Activated CD4-positive, alpha-beta T cell treated with anti-CD3 and anti-CD28 coated beads for 48 hours (primary cell): Measurements from ENCODE around the gene METTL6.
"Not testable (repeated sequence)": the region's sequence is repeated elsewhere in the genome, so short reads cannot be mapped to it uniquely, and the experiment has no call there.

Experiments
- DNase-seq: peaks from one replicate; pipeline ENCODE4 v3.0.0-alpha.2; 2020

Gene METTL6

GRCh38 chr3:15450438-15451215 is 23.3 kb upstream of the METTL6 start:
- DNase-seq = no peak

GRCh38 chr3:15449489-15450224 is 22.3 kb upstream of the METTL6 start:
- no peak for DNase-seq

DNA sequence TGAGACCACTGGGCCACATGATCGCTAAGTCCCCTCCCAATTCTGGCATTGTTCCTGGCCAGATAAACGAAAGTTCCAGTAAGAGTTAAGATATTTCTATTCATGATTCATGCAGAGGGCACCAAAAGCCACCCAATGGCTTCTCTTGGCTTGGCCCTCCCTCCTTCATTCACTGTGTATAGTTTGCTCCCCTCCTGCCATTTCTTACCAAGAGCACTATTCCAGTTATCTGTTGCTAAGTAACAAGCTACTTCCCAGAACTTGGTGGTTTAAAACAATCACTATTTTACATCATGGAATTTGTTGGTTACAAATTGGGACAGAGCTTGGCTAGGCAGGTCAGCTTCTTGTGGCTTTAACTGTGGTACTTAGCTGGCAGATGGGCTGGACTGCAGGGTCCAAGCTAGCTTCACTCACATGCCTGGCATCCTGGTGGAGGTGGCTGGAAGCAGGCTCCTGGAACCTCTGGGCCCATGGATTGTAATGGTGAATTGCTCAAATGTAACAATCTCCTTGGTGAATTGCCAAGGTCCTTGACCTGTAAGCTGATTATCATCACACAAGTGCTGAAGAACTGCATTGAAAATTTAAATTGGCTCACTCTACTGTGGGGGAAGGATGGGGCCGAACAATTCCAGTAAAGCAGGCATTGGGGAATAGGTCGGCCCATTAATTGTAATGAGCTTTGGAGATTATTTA is 16.6 kb upstream of the METTL6 start:
- DNase-seq = no peak

DNA sequence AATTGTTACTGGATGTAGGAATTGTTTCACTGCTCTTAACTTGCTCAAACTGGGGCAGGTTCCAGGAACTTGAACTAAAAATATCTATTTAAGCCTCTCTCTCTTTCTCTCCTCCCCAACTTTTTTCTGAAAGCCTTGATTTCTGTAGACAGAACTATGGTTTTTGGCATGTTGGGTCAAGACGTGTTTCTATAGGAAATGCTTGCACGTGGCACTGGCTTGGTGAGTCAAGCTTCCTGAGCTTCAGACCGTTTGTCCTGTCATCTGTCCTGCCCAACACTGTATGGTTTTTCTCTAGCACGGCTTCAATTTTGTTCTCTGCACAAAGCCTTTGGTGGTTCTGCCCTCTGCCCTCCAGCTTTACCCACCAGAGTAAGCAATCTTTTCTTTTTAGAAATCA is 13.5 kb upstream of the METTL6 start:
- no peak for DNase-seq

DNA sequence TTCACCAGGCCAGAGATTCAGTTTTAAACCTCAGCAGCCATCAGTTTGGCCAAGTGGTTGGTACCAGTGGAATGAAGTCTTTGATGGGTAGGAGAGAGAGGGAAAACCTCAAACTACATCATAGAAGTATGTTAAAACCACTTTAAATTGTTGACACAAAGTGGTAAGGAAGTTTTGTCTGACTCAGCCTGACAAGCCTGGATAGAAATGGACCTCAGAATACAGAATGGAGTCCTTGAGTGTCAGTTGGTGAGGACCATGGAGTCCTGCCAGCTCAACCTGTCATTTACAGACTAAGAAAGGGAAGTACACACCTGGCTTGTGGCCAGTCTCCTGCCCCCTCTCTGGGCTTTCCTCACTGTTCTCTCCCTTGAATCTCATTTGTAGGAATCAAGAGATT is 12.1 kb upstream of the METTL6 start:
- no peak for DNase-seq

DNA sequence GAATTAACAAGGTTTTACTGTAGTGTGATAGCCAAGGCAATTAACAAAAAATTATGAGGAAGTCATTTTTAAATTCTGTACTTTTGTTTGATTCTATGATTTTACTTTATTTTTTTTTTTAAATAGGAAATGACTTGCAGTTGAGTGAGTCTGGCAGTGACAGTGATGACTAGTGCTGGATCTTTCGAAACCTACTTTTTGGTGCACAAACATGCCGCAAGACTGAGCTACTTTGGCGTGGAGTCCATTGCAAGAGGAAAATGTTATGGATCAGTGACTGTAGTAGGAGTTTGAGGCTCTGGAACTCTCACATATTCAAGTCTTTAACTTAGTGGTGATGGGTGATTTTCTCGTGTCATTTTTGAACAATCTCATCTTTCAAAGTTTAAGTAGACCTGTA is 11.6 kb upstream of the METTL6 start:
- DNase-seq = no peak

GRCh38 chr3:15436246-15436645 is 8.9 kb upstream of the METTL6 start:
- no peak for DNase-seq

GRCh38 chr3:15434756-15435155 is 7.4 kb upstream of the METTL6 start:
- no peak for DNase-seq

DNA sequence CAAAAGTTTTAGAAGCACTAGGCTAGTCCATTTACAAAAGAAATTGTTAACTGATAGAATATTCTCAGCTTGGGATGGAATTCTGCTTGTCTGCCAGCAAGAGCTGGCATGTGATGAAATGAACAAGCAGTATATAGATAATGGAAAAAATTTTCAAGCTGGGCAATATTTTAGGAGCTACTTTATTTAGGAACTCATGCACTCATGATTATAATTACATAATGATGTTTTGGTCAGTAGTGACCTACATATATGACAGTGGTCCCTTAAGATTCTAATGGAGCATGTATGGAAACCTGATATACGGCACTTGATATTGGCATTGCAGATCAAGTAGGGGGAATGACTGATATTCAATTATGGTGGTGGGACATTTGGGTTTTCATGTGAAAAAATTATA is 6.2 kb upstream of the METTL6 start:
- DNase-seq = no peak

GRCh38 chr3:15431256-15431837 is 4.0 kb upstream of the METTL6 start:
- no peak for DNase-seq

DNA sequence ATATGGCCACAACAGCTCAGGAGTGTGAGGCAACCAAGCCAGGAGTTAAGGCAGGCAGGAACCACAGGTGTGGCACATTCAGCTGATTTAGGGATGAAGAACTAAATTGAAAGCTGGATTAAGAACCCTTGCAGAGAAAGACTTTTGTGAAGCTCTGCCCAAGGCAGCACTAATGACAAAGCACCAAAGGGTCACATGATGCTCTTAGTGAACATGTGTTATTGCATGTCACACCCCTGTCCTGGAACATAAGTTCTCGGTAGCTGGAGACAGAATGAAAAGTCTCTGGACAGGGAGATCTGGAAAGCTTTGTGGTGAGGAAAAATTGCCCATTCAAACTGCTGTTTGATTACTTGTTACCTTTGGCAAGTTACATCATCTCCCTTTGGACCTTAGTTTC is 3.3 kb upstream of the METTL6 start:
- no peak for DNase-seq

- DNase-seq = no peak
Measured at GRCh38 chr3:15429080-15429479, 1.7 kb upstream of the METTL6 start.

DNA sequence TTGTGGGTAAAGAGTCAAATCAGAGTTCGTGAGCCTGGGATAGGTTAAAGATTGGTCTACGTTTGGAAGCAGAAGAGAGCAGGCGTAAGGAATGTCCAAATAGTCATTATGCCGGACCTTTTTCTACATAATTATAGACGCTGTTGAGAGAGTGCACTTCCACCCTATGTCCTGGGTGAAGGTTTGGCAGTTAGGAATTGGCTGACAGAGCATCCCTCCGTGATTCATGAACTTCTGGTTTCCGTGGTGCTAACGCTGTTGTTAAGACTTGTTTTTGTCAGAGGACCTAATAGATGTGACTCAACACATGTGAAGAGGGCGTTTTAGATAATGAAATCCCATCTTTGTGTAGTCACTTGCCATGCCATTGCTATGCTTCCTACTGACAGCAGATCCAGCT is 1.2 kb upstream of the METTL6 start:
- peak; percentile 44 for DNase-seq

DNA sequence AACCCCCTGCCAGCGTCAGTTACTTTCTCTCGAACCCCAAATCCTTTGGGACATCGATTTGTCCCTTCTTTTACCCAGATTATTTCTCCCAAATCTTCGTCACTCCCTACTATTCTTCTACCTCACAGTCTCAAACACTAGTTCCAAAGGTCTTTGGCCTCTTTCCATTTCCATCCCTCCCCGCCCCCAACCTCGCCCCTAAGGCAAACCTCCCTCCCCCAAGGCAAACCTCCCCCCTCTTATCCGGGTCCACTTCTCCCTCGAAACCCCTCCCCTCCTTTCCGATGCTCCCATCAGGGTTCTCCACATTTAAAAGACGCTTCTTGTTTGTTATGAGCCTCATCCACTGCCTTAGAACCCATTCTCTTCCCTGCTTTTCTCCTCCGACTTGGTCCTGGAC is 637 bp upstream of the METTL6 start:
- no peak for DNase-seq

DNA sequence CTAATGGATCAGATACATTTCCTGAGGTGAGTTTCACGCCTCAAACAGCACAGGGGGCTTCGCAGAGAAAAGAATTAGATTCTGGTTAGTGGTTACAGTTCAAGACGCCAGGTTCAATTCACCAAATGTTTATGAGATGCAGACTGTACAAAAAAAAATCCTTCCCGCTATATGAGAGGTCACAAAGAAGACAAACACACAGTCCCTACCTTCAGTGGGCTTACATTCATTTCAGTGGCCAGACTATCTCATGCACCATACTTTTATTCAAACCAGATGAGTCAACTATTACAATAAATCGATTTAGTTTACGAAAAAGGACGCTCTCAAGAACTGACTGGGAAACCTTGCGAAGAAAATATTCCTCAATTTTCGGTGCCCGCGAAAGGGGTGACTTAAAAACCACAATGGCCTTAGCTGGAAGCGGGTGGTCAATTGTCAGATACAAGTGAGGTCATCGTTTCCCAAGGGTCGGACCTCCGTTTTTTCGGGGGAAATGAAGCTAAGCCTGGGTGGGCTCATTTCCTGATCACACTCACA is 695 bp downstream of the METTL6 start:
- no peak for DNase-seq

- no peak for DNase-seq
Measured at GRCh38 chr3:15420871-15421270, 6.5 kb downstream of the METTL6 start.

DNA sequence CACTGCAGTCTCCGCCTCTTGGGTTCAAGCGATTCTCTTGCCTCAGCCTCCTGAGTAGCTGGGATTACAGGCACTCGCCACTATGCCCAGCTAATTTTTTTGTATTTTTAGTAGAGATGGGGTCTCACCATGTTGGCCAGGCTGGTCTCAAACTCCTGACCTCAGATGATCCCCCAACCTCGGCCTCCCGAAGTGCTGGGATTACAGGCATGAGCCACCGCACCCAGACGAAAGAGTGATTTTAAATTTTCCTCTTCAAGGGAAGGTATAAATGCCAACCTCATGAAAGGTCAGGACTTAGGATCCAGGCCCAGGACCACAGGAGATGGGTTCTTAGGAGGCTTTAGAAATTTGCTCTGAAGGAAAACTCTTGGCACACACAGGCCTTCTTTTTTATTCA is 16.4 kb downstream of the METTL6 start:
- DNase-seq = not testable (repeated sequence)

DNA sequence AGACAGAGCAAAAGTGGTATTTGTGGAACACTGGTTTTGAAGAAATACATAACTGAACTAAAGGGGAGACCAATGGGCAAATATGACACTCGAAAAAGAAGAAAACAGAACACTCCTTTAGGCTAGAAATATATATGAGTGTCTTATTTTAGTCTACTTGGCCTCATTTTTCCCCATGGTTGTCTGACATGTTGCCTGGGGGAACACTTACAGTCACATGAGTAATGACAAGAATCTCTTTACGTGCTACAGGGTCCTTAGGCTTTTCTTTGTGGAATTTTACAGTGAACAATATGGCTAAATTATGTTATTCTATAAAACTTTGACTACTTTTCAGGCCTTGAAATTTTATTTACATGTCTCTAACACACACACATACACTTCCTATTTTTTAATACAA is 17.6 kb downstream of the METTL6 start:
- DNase-seq = no peak

GRCh38 chr3:15409239-15409638 is 18.1 kb downstream of the METTL6 start:
- DNase-seq = no peak

GRCh38 chr3:15405448-15406050 is 21.8 kb downstream of the METTL6 start:
- no peak for DNase-seq

DNA sequence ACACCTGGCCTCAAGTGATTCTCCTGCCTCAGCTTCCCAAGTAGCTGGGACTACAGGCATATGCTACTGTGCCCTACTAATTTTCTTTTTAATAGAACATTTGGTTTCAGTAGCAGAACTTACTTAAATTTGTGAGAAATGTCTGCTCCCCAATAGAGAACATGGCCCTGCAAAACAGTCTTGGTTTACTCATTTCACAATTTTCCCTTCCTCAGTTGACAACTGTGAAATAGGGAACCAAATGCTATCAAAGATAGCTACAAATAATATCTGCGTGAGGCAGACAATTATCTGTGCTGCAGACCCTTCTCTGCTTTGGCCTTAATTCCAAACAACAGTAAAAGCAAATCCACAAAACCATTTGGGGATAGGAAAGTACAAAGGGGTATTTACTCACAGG is 22.6 kb downstream of the METTL6 start:
- no peak for DNase-seq

GRCh38 chr3:15403965-15404364 is 23.4 kb downstream of the METTL6 start:
- no peak for DNase-seq

GRCh38 chr3:15403495-15403894 is 23.8 kb downstream of the METTL6 start:
- DNase-seq = no peak
